Liver (tissue), 9 donors: Measurements from ENCODE around the gene RADX. TPM values are rescaled to one million over a fixed set of nuclear protein-coding genes. Genes with fewer than 3 reads are reported as not detected.
A peak's percentile ranks its signal among the peaks of the same experiment; 100 is the strongest.

Experiments
- DNase-seq: peaks from one replicate; pipeline ENCODE4 v3.0.0-alpha.2; 2017; ENCODE audit warnings: low spot score
- H3K27ac ChIP-seq, 2 donors: one replicate each; pipeline ENCODE4 v1.7.0; 2013; ENCODE audit warnings: inconsistent platforms in 2 of 2, low read length in 2 of 2, control low read depth in 1 of 2, low read depth in 1 of 2, mild to moderate bottlenecking in 1 of 2
- H3K27me3 ChIP-seq, 4 donors: one replicate each; pipeline versions ENCODE4 v1.6.1 to v1.7.0; 2013; ENCODE audit warnings: low read length in 3 of 4, inconsistent platforms in 1 of 4, mild to moderate bottlenecking in 1 of 4, moderate library complexity in 1 of 4; ENCODE audit not compliant: control insufficient read depth in 4 of 4, insufficient read depth in 4 of 4
- H3K36me3 ChIP-seq, 4 donors: one replicate each; pipeline versions ENCODE4 v1.6.1 to v1.7.0; 2013; ENCODE audit warnings: low read length in 3 of 4, mild to moderate bottlenecking in 3 of 4, low read depth in 1 of 4, moderate library complexity in 1 of 4; ENCODE audit not compliant: control insufficient read depth in 4 of 4, insufficient read depth in 3 of 4
- H3K4me1 ChIP-seq, 4 donors: one replicate each; pipeline versions ENCODE4 v1.6.1 to v1.7.0; 2013; ENCODE audit warnings: low read length in 3 of 4, mild to moderate bottlenecking in 3 of 4, moderate library complexity in 1 of 4; ENCODE audit not compliant: control insufficient read depth in 4 of 4, insufficient read depth in 4 of 4
- H3K4me3 ChIP-seq, 3 donors: one replicate each; pipeline versions ENCODE4 v1.6.1 to v1.7.0; 2013; ENCODE audit warnings: low read length in 3 of 3, control low read depth in 1 of 3, low read depth in 1 of 3, mild to moderate bottlenecking in 1 of 3
- H3K9ac ChIP-seq, 2 donors: one replicate each; pipeline ENCODE4 v1.7.0; 2013; ENCODE audit warnings: low read length in 2 of 2, mild to moderate bottlenecking in 2 of 2, moderate library complexity in 2 of 2, control low read depth in 1 of 2, low read depth in 1 of 2
- H3K9me3 ChIP-seq, 4 donors: one replicate each; pipeline versions ENCODE4 v1.6.1 to v1.7.0; 2013; ENCODE audit warnings: low read length in 3 of 4; ENCODE audit not compliant: control insufficient read depth in 4 of 4
- CTCF ChIP-seq: fragments of 150-350 bp; IDR thresholded peaks from 2 replicates; pipeline ENCODE4 v1.5.1; 2017; ENCODE audit warnings: improper control_type of control experiment, low read depth, low read length; ENCODE audit not compliant: missing input control
- EGR1 ChIP-seq, 2 donors: IDR thresholded peaks; 2 replicates each; pipeline ENCODE4 v1.6.1; 2016 to 2018; ENCODE audit warnings: antibody characterized with exemption in 2 of 2, low read depth in 2 of 2
- FOXA1 ChIP-seq: IDR thresholded peaks from 2 replicates; pipeline ENCODE4 v1.6.1; 2016; ENCODE audit warnings: antibody characterized with exemption
- FOXA2 ChIP-seq: IDR thresholded peaks from 2 replicates; pipeline ENCODE4 v1.6.1; 2016; ENCODE audit warnings: antibody characterized with exemption
- GABPA ChIP-seq, 2 donors: IDR thresholded peaks in 1 of 2; conservative IDR thresholded peaks in 1 of 2; 2 replicates each; pipeline ENCODE4 v1.6.1; 2016; ENCODE audit warnings: antibody characterized with exemption in 2 of 2, mild to moderate bottlenecking in 1 of 2, moderate library complexity in 1 of 2
- HNF4A ChIP-seq, 2 donors: conservative IDR thresholded peaks; 2 replicates each; pipeline ENCODE4 v1.6.1; 2016; ENCODE audit warnings: antibody characterized with exemption in 2 of 2, mild to moderate bottlenecking in 2 of 2
- HNF4G ChIP-seq: IDR thresholded peaks from 2 replicates; pipeline ENCODE4 v1.6.1; 2016; ENCODE audit warnings: antibody characterized with exemption
- JUND ChIP-seq, 2 donors: IDR thresholded peaks; 2 replicates each; pipeline ENCODE4 v1.6.1; 2016; ENCODE audit warnings: antibody characterized with exemption in 2 of 2
- MAX ChIP-seq: IDR thresholded peaks from 2 replicates; pipeline ENCODE4 v1.6.1; 2016; ENCODE audit warnings: antibody characterized with exemption
- RAD21 ChIP-seq, 2 donors: IDR thresholded peaks; 2 replicates each; pipeline ENCODE4 v1.6.1; 2016; ENCODE audit warnings: antibody characterized with exemption in 2 of 2, mild to moderate bottlenecking in 2 of 2
- REST ChIP-seq: IDR thresholded peaks from 2 replicates; pipeline ENCODE4 v1.6.1; 2016; ENCODE audit warnings: antibody characterized with exemption, mild to moderate bottlenecking
- RXRA ChIP-seq, 2 donors: IDR thresholded peaks; 2 replicates each; pipeline ENCODE4 v1.6.1; 2017 to 2018; ENCODE audit warnings: antibody characterized with exemption in 2 of 2, mild to moderate bottlenecking in 1 of 2
- SP1 ChIP-seq: IDR thresholded peaks from 2 replicates; pipeline ENCODE4 v1.6.1; 2018; ENCODE audit warnings: antibody characterized with exemption, mild to moderate bottlenecking
- TAF1 ChIP-seq: conservative IDR thresholded peaks from 2 replicates; pipeline ENCODE4 v1.6.1; 2016; ENCODE audit warnings: antibody characterized with exemption, mild to moderate bottlenecking
- YY1 ChIP-seq: IDR thresholded peaks from 2 replicates; pipeline ENCODE4 v1.6.1; 2016; ENCODE audit warnings: antibody characterized with exemption, mild to moderate bottlenecking
- ZBTB33 ChIP-seq: IDR thresholded peaks from 2 replicates; pipeline ENCODE4 v1.6.1; 2016; ENCODE audit warnings: antibody characterized with exemption
- WGBS: extraction: QIAGEN DNeasy Blood & Tissue Kit; methylation state at CpG from one replicate; pipeline ENCODE4 v1.1.7; 2013; 5-methylcytosine and 5-hydroxymethylcytosine counted together
- polyA plus RNA-seq, 2 donors: library from polyadenylated mRNA; stranded (reverse) in 1 of 2; unstranded in 1 of 2; fragments of 200-250 nt in 1 of 2; fragments of >200 nt in 1 of 2; fragmentation: Nextera tagmentation in 1 of 2; extraction: Ambion mirVana in 1 of 2; gene quantifications; one replicate each; pipeline versions ENCODE4 v1.2.1 to v1.2.3, GENCODE V29; 2013 to 2015
- total RNA-seq, 2 donors: library from RNA; depleted of rRNA; stranded (reverse); fragments of >200 nt; gene quantifications; one replicate each; pipeline ENCODE4 v1.2.3, GENCODE V29; 2014
- donor health status: healthy.
- donor health status: healthy.
- donor health status: healthy.
- donor health status: healthy.
- donor health status: healthy.

RADX gene
- total and polyA plus RNA-seq, 4 donors: 0.46 to 2.3 (median 0.95) TPM

- peak overlapping the region in 1 of 2 donors; percentile 7 for H3K9ac ChIP-seq
- DNase-seq: no peak
- 26% methylated on average over 4 of the region's 4 CpGs for WGBS
Measured at GRCh38 chrX:106718709-106719108, 106.9 kb downstream of the RADX start.

GRCh38 chrX:106725931-106726330, 114.2 kb downstream of the RADX start:
- H3K27ac ChIP-seq: peak overlapping the region; percentile 80 to 86
- H3K36me3 ChIP-seq: no peaks in the 10 kb centered on the region
- TF ChIP-seq HNF4A (conservative IDR thresholded peaks at IDR 0.05) (no peak), ZBTB33 (no peak), EGR1 (IDR thresholded peaks at IDR 0.05; ENCODE audit: low read depth in 2 of 2) (no peak), RXRA (IDR thresholded peaks at IDR 0.05) (no peak), HNF4G (no peak), JUND (IDR thresholded peaks at IDR 0.05) (no peak), FOXA2 (no peak), REST (no peak), MAX (no peak), RAD21 (IDR thresholded peaks at IDR 0.05) (no peak)
- H3K9ac ChIP-seq: peak overlapping the region in 1 of 2 donors; percentile 49
- peaks cover 0 to 11% (median 0%) of the 10 kb centered on the region in 4 donors for H3K27me3 ChIP-seq
- no peak for DNase-seq
- peak overlapping the region; percentile 44 to 84 (median 84) for H3K4me3 ChIP-seq
- peaks cover 0 to 8% (median 0%) of the 10 kb centered on the region in 4 donors for H3K4me1 ChIP-seq
- WGBS: 11% methylated on average over 8 of the region's 8 CpGs
- H3K9me3 ChIP-seq: no peaks in the 10 kb centered on the region

More at GRCh38 chrX:106718709-106719108, 106.9 kb downstream of the RADX start:
- no peaks in the 10 kb centered on the region for H3K36me3 ChIP-seq
- TF ChIP-seq TAF1: no peak
- peak; percentile 54 for TF ChIP-seq FOXA2
- TF ChIP-seq EGR1 (IDR thresholded peaks at IDR 0.05; ENCODE audit: low read depth in 2 of 2): no peak
- TF ChIP-seq FOXA1: peak; percentile 35
- TF ChIP-seq SP1: peak; percentile 72
- TF ChIP-seq CTCF: no peak
- TF ChIP-seq GABPA (IDR thresholded peaks at IDR 0.05 in 1 of 2, conservative IDR thresholded peaks at IDR 0.05 in 1 of 2): no peak
- no peak for TF ChIP-seq MAX
- peak; percentile 83 to 87 for TF ChIP-seq HNF4A (conservative IDR thresholded peaks at IDR 0.05)
- no peak for TF ChIP-seq ZBTB33
- TF ChIP-seq HNF4G: peak; percentile 79
- no peak for TF ChIP-seq YY1
- TF ChIP-seq RAD21 (IDR thresholded peaks at IDR 0.05): peak in 1 of 2 donors; percentile 31
- peak; percentile 16 to 37 for TF ChIP-seq RXRA (IDR thresholded peaks at IDR 0.05)
- no peak overlapping the region for H3K4me3 ChIP-seq
- peak overlapping the region; percentile 34 to 69 for H3K27ac ChIP-seq
- peaks cover 2 to 15% (median 10%) of the 10 kb centered on the region in 4 donors for H3K4me1 ChIP-seq
- no peaks in the 10 kb centered on the region for H3K27me3 ChIP-seq
- no peaks in the 10 kb centered on the region for H3K9me3 ChIP-seq
